DMS53 treated with DMSO at 0.1 percent for 48 hours (cell line): ENCODE results near the gene FAM228A.
"Not testable (repeated sequence)": the region's sequence is repeated elsewhere in the genome, so short reads cannot be mapped to it uniquely, and the experiment has no call there.

Source experiments
- DNase-seq: peaks from one replicate; lab custom pipeline; 2025; ENCODE audit not compliant: unreplicated experiment; lab: John Stamatoyannopoulos, UW

Gene FAM228A

GRCh38 chr2:24190503-24190902, 15.7 kb downstream of the FAM228A start:
- no peak for DNase-seq

- no peak for DNase-seq
Observed at GRCh38 chr2:24191156-24191555, 16.3 kb downstream of the FAM228A start.

GRCh38 chr2:24191848-24192247, 17.0 kb downstream of the FAM228A start:
- no peak for DNase-seq

- DNase-seq: not testable (repeated sequence)
Observed at GRCh38 chr2:24197213-24197612, 22.4 kb downstream of the FAM228A start.

- no peak for DNase-seq
Observed at GRCh38 chr2:24199968-24200590, 25.2 kb downstream of the FAM228A start.

- no peak for DNase-seq
Observed at GRCh38 chr2:24200799-24201198, 25.9 kb downstream of the FAM228A start.

GRCh38 chr2:24203029-24203786, 28.4 kb downstream of the FAM228A start:
- DNase-seq: no peak

GRCh38 chr2:24203787-24204150, 28.9 kb downstream of the FAM228A start:
- DNase-seq: no peak

GRCh38 chr2:24204505-24204904, 29.7 kb downstream of the FAM228A start:
- DNase-seq: no peak

GRCh38 chr2:24205131-24205530, 30.3 kb downstream of the FAM228A start:
- no peak for DNase-seq

- DNase-seq: no peak
Observed at GRCh38 chr2:24206242-24206641, 31.4 kb downstream of the FAM228A start.

- no peak for DNase-seq
Observed at GRCh38 chr2:24206714-24207113, 31.9 kb downstream of the FAM228A start.

- DNase-seq: no peak
Observed at GRCh38 chr2:24207359-24207758, 32.5 kb downstream of the FAM228A start.

- DNase-seq: no peak
Observed at GRCh38 chr2:24208490-24208889, 33.6 kb downstream of the FAM228A start.

GRCh38 chr2:24209389-24210105, 34.7 kb downstream of the FAM228A start:
- no peak for DNase-seq

- no peak for DNase-seq
Observed at GRCh38 chr2:24210106-24210455, 35.2 kb downstream of the FAM228A start.

GRCh38 chr2:24210723-24211122, 35.9 kb downstream of the FAM228A start:
- DNase-seq: no peak

GRCh38 chr2:24211408-24211807, 36.6 kb downstream of the FAM228A start:
- no peak for DNase-seq

GRCh38 chr2:24214880-24215279, 40.0 kb downstream of the FAM228A start:
- DNase-seq: peak; percentile 77

GRCh38 chr2:24220554-24221291, 45.9 kb downstream of the FAM228A start:
- no peak for DNase-seq

GRCh38 chr2:24221343-24222050, 46.6 kb downstream of the FAM228A start:
- no peak for DNase-seq
